GM18520 (cell line): ENCODE measurements around the gene PSMB11.

Experiments
- ATAC-seq: cut with Tn5 transposase; IDR thresholded peaks from one replicate; pipeline ENCODE4 v1.9.1; 2021; ENCODE audit not compliant: unreplicated experiment

Gene PSMB11

DNA sequence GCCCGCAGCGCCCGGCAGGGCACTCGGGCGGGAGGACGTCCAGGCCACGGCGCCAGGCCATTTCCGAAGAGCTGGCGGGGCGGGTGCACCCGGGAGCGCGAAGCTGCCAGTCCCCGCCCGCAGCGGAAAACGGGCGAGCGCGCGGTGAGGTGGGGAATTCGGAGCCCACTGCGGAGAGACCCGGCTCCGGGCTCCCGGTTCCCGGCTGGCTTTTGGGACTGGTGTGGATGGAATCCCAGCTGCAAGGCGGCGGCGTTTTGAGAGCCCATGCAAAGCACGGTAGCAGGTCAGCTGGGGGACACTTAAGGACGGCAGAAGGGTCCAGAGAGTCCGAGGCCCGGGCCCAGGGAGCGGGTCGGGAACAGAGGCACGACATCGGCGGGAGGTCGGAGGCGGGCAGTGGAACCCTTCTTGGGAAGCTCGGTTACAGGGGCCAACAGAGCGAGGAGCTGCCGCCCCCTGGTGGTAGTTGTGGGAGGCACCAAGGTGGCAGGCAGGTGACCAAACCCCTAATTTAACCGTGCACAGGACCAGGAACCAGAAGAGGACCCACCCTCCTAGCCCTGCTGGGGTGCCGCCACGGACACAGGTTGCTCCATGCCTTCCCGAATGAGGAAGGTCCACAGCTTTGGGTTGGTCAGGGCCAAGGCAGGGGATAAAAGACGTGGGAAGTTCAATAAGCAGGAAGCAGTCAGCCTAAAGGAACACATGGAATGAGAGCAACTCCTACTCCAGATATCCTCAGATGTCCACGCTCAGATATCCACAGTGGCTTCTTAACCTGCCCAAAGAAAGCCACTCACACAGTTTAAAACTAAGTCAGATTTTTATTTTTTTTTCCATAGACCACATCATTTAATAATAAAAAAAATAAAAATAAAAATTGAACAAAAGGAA lies 16.0 kb downstream of the PSMB11 start:
- ATAC-seq = peak; percentile 50

DNA sequence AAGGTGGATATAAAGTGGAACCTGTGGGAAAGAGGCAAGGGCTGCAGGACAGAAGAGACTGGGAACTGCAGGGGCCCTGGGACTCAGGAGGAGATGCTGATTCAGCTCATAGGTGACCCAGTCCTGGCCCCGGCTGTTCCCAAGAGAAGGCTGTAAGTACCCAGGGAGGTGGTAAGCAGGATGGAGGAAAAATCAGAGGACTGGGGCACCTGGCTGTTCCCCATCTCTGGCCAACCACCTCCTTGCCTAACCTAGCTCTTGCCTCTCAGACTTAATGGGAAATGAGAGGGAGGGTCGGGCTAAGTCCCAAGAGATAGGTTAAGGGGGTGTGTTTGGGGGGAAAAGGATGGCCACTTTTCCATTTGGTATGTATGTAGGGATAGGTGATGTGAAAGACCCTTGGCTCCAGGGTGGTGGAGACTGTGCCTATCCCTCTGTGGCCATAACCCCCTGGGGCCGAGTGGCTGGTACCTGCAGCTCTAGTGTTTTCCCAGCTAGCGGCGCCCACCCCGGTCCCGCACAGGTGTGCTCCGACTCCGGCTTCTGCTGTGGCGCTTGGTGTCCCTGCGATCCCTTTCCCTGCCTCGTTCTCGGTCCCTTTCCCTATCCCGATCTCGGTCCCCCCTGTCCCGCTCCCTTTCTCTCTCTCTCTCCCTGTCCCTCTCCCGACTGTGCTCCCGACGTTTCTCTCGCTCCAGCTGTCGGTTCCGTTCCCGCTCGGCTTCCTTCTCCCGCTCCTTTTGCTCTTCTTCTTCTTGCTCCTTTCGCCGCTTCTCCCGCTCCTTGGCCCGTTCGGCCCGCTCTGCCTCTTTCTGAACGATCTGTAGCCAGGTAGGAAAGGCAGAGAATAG lies 16.9 kb downstream of the PSMB11 start:
- ATAC-seq = no peak

DNA sequence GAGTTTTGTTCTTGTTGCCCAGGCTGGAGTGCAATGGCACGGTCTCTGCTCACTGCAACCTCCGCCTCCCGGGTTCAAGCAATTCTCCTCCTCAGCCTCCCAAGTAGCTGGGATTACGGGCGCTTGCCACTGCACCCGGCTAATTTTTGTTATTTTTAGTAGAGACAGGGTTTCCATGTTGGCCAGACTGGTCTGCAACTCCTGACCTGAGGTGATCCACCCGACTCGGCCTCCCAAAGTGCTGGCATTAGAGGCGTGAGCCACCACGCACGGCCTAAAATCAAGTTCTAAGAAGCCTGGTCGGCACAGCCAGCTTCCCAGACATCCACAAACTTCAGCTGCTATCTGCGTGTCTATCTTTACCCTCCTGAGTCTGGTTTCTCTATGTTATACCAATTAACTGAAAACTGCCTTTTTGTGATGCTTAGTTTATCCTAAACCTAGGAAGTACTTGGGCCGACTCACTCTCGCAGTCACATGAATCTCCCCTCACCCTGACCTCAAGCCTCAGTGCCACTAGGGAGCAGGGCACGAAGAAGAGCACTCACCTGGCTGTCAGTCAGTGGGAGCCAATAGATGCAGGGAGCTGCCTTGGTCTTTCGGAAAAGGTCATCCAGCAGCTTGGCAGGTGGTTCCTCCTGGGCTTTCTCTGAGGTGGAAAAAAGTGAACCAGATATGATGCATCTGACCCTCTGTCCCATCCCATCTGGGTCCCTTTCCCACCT lies 18.7 kb downstream of the PSMB11 start:
- no peak for ATAC-seq

DNA sequence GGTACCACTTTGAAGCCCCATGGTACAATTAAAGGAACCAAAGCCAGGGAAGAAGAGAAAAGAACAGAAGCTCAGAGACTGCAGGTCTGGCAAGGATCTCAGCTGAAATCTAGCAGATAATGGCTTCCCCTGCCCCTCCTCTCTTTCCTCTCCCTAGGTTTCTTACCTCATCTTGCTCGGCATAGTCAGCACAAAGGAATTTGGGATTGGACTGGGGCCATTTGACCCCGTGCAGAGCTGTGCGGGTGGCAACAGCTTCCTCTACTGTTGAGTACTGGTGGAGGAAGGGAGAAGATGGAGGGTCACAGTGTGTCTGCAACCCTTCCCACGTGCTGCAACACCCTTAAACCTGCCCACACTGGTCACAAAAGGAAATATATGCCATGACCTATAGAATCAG lies 20.0 kb downstream of the PSMB11 start:
- no peak for ATAC-seq

DNA sequence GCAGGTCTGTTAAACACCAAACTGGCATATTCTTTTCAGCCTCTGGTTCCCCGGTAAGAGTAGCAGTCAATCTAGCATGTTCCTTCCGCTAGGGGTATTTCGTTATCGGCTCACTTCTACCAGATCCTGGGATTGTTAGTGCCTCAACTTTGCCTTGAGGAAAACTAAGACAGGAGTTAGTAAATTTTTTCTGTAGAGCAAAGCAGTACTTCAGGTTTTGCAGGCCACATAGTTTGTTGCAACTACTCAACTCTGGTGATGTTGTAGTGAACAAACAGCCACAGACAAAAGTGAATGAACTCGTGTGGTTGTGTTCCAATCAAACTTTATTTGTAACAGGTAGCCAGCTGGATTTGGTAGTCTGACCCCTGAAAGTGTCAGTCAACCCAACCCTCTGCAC lies 21.6 kb downstream of the PSMB11 start:
- no peak for ATAC-seq

DNA sequence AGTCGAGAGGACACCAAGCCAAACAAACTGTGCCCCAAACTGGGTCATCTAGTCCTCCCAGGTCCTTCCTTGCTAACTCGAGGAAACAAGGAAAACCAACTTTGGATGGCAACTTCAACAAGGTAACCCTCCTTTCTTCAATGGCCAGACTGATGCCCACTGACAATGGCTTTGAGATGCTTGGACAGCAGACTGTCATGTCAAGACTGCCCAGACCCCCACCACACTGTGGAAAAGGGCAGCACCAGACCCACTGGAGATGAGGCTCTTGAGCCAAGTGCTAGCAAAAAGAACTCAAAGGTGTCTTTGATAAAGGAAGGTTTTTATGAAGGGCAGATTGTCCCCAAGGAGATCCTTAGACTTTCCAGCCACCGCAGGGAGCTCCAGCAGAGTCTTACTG lies 24.4 kb downstream of the PSMB11 start:
- no peak for ATAC-seq

DNA sequence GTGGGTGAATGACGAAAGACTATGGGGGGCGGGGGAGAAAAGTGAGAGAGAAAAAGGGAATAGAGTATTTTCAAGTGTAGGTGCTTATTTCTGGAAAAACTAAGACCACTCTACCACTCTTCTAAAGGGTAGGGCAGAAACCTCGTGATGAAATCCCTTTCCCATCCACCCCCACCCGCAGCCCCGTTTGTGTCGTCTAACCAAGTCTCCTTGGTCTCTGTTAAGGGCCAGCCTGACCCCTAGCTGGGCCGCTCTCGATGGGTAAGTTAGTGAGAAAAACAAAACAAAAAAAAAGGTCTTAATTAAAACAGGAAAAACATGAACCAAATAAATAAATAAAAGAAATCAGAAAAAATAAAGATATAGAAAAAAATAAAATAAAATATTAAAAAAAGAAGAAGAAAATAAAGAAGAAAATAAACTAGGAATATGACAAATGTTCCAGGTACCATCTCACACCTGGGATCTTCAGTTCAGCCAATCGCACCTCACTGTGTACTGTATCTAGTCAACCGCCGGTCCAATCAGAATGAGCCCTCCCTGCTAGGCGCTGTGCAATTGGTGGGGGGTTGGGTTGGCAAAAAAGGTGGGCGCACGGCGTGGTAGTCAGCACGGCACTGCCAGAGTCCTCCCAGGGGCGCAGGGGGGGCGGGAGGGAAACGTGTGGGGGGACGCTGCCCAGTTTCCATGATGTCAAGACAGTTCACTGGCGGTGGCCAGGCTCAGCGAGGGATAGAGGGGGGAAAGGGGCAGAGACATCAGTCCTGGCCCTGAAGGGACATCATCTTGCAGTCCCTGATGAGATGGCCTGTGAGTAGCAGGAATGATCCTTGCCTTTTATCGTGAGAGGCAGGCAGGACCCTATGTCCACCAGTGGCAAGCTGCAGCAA lies 25.1 kb downstream of the PSMB11 start:
- ATAC-seq = no peak

DNA sequence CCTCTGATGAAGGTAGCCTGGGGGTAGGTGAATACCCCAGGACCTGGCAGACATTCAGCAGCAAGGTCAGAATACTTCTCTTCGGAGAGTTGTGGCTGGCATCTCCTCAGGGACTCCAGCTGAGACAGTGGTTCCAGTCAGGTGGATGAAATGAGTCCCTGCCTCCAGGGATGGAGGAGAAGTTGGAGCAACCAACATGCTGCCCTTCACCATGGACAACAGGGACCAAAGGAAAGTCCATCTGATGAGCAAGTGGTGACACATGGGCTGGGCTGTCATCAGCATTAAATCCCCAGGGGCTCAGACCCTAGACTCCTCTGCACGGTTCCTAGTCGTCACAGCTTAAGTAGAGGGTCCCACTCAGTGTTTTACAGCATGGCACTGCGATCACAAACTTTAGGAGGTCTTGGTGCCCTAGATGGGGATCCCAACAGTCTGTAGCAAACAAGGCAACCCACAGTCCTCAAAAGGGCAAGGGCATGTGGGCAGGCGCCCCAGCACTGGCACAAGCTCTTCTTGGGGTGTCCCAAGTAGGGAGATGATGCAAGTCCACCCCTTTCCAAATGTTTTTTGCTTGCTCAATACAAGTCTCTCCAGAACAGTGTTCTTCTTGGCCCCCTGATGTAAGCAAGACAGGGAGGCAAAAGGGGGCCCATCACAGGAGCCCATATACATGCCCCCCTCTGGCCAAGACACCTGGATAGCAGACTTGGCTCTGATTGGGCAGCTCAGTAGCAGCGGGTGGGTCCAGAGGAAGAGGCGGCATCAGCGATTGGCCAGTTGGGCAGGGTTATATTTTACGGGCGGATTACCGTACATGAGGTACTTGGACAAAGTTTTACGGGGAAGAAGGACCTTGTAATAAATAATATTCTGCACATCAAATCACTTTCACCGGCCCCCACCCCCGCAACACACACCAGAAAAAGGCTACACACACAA lies 26.1 kb downstream of the PSMB11 start:
- no peak for ATAC-seq

DNA sequence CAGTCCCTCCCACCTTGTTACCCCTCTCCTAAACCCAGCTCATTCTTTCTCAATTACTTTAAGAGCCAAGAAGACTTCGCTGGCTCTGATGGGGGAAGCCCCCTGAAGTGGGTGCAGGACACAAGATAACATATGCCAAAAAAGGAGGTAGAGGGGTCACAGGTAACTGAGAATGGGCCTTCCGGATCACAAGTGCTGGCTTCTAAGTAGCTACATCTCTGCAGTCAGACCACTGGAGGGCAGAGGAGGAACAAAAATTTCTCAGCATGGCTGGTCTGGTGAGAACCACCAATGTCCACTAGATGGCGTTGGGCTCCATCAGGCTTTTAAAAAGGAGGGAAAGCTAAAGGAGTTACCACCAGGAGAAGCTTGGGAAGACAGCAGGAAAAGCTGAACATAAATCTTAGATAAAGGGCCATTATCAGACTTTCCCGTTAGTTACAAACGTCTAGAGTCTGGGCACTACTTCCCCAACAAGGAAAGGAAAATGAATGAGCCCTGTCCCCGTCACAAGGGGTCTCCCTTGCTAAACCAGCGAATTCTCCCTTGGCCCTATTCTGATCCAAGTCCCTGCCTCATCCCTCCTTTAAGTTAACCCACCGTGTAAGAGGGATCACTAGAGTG lies 26.9 kb downstream of the PSMB11 start:
- peak; percentile 59 for ATAC-seq

DNA sequence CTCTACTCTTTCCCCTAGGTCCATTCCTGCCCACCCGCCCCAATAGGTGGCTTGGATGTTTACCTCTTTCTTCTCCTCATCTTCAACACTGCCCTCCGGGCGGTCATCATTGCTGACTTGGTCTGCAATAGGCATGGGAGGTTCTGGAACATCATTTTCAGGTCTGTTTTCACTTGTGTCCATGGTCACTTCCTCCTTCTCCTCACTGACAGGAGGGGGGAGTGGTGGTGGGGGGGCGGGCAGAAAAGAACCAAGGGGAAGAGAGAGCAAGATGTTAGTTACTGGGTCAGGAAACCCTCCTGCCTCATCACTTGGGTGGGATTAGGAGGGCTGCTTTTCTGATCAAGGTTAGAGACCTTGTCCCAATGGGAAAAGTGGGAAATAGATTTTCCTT lies 27.4 kb downstream of the PSMB11 start:
- no peak for ATAC-seq

DNA sequence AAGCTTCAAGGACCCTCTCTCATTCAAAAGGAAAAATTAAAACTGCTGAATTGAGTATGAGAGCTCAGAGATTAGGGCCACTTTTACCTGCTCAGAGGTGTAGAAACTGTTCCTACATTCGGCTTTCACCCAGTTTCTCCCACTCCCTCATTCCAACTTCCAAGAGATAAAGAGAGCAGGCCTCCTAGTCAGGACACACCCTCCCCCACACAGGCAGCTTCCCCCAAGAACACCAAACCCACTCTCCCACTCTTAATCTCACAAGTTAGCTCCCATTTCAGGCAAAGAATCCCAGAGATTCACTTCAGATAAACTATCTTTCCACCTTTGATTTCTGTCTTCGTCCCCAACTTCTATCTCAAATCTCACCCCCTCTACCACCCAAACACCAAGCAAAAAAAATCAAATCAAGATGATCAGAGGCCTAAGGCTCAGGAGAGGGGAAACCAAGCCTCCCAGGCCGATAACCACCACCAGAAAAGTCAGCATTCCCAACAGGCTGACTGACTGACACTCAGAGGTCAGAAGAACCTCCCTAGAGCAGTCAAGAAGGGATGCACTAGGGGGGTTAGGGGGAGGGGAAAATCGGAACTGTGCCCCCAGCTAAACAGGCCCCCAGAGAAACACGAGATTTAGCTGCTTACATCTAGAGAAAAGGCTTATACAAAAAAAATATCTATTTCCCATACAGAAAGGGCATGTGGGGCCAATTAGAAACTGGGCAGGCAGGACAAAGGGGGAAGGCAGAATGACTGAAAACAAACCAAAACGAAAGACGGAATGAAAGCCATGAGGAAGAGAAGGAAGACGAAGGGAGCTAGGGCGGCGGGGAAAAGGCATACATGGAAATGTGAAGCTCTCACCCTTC lies 28.5 kb downstream of the PSMB11 start:
- no peak for ATAC-seq

DNA sequence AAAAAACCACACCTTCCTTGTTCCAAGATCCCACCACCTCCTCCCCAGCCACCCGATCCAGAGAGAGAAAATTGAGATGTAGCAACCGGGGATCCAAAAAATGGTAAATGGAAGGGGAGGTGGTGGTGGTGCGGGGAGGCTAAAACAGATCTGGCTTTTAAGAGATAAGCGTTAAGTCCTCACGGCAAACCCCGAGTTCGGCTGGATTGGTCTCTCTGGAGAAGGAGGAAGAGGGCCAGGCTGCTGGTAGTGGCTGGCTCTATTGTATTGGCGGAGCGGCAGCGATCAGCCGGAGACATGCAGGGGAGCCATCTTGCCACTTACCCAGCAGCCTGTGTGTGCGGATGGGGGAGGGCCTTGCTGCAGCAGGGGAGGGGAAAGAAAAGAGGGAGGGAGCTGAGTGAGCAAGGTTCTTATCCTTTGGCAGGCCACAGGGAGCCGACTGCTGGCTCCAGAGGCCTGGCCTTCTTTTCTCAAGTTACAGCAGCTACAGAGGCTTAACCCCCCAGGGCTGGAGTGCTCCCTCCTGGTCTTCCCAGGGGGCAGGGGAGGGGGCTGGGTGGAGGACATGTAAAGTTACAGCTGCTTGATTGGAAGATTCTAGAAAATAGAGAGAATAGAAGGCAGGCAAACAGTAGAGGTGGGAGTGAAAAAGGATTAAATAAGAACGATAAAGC lies 29.4 kb downstream of the PSMB11 start:
- ATAC-seq = peak; percentile 69

DNA sequence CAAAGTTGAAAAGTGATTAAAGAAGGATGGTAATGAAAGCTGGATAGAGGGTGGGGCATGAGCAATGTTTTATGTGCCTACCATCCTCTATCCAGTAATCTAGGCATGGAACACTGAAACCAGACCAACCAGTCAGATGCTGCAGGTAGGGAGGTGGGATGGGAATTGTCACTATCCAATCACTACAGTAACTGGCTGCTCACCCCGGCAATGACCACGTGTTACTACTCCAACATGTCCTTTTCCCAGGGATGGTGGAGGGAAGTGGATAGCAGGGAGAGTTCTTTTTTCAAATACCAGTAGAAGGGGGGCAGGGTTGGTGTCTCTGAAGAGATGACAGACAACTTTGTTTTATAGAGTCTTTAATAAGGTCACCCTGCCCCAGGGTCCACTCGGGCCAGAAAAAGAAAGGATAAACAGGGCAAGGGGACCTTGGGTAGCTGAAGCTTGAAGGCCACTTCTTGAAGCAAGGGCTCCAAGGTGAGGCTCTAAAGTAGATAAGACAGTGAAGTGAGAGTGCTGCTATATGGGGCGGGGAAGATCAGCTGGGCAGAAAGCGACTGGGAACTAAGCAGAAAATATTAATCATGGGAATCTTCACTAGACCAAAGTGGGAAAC lies 30.0 kb downstream of the PSMB11 start:
- no peak for ATAC-seq

DNA sequence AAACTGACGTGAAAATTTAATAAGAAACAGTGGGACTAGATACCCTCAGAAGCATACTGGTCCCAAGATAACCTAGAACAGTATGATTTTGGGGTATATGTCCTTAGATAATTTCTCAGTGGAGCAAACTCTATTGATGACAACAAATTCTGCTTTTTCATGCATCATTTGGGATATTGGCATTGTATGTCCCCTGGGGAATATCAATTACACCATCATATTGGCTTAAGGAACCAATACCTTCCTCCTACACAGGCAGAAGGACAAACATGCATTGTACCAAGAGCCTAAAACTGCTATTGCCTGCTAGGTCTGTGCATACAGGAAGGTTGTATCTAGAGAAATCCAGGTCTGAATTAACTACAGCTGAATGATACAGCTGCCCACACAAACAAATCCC lies 32.9 kb downstream of the PSMB11 start:
- no peak for ATAC-seq

DNA sequence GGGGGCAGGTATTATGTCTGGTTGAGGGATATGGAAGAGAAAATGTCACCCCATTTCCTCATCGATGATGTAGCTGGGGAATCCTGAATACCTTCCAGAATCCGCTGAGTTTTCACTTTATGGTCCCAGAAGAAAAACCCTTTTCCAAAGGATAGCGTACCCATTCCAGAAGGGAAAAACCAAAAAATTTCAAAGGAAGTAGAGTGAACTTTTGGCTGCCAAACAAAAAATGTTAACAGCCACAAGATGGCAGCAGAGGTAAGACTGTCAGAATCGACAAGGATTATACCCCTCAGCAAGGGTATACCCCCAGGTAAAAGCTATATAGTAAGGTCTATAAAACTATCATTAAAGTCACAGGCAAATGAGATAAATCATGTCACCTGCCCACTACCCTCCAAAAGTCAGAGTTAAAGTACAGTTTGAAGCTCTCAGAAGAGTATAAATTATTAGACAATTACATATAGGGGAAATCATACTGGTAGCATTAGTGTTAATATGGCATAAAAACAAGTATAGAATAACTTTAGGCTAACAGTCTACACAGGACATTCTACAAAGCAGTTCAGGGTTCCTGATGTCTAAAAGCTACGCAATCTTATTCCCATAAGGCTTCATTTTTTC lies 34.9 kb downstream of the PSMB11 start:
- no peak for ATAC-seq

DNA sequence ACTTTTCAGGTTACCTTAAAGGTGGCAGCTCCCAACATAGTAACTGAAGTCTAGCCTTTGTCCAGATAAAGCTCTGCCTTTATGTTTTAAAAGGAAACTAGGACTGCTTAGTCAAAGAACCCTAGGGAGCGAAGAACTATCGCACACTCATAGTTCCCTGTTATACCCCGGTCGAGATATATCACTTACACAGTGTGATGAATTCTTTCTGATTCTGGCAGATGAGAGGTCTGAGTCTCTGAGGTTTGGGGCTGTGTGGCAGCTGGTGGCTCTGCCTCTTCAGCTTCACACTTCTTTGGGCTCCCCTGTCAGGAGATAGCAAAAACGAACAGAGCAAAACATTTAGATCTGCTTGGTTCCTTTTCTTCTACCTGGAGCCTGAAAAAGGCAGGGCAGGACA lies 36.0 kb downstream of the PSMB11 start:
- ATAC-seq = no peak
